NT2/D1 (cell line): ENCODE results near the gene STAG1.
"Not testable (repeated sequence)": the region's sequence is repeated elsewhere in the genome, so short reads cannot be mapped to it uniquely, and the experiment has no call there.

Experiments used
- SUZ12 ChIP-seq: IDR thresholded peaks from 2 replicates; pipeline ENCODE4 v1.6.1; 2011; ENCODE audit not compliant: insufficient read length, insufficient read depth; ENCODE audit errors: extremely low read depth
- YY1 ChIP-seq: IDR thresholded peaks from 2 replicates; pipeline ENCODE4 v1.6.1; 2011; ENCODE audit not compliant: insufficient read length, insufficient read depth

GRCh38 chr3:136606216-136606615, 146.0 kb downstream of the STAG1 start:
- not testable (repeated sequence) for TF ChIP-seq SUZ12, YY1
